Cardiac fibroblast (primary cell): ENCODE measurements around the gene TBC1D32.

Source experiments
- DNase-seq, 2 donors: peaks; one replicate each; pipeline versions ENCODE4 v3.0.0 to v3.0.0-alpha.2; 2010; ENCODE audit warnings: low read depth in 2 of 2
- H3K4me3 ChIP-seq, 2 donors: replicated peaks in 1 of 2; 1 replicate in 1 of 2; 2 replicates in 1 of 2; pipeline ENCODE4 v1.5.1; 2011; ENCODE audit warnings: low read depth in 2 of 2, low read length in 2 of 2, mild to moderate bottlenecking in 2 of 2, moderate library complexity in 1 of 2
- CTCF ChIP-seq: IDR thresholded peaks from one replicate; pipeline ENCODE4 v1.5.1; 2011; ENCODE audit warnings: low read depth, mild to moderate bottlenecking, low read length, inconsistent platforms

The TBC1D32 gene

GRCh38 chr6:121142093-121142492 is 192.2 kb downstream of the TBC1D32 start:
- TF ChIP-seq CTCF = no peak
- no peak for DNase-seq
- H3K4me3 ChIP-seq = no peak overlapping the region

GRCh38 chr6:121135425-121135824 is 198.9 kb downstream of the TBC1D32 start:
- no peak overlapping the region for H3K4me3 ChIP-seq
- DNase-seq = no peak
- no peak for TF ChIP-seq CTCF

- H3K4me3 ChIP-seq = no peak overlapping the region
- no peak for DNase-seq
- TF ChIP-seq CTCF = no peak
Observed at GRCh38 chr6:121134922-121135321, 199.4 kb downstream of the TBC1D32 start.

- DNase-seq = no peak
- TF ChIP-seq CTCF = no peak
Observed at GRCh38 chr6:121124600-121124999, 209.7 kb downstream of the TBC1D32 start.

GRCh38 chr6:121112356-121112755 is 221.9 kb downstream of the TBC1D32 start:
- no peak for DNase-seq
- H3K4me3 ChIP-seq = no peak overlapping the region
- no peak for TF ChIP-seq CTCF

More at GRCh38 chr6:121124600-121124999, 209.7 kb downstream of the TBC1D32 start:
- no peak overlapping the region for H3K4me3 ChIP-seq

- TF ChIP-seq CTCF = no peak
- no peak overlapping the region for H3K4me3 ChIP-seq
- no peak for DNase-seq
Observed at GRCh38 chr6:121110733-121111132, 223.5 kb downstream of the TBC1D32 start.

GRCh38 chr6:121106962-121107361 is 227.3 kb downstream of the TBC1D32 start:
- no peak overlapping the region for H3K4me3 ChIP-seq
- DNase-seq = no peak
- TF ChIP-seq CTCF = no peak
